Activated CD4-positive, alpha-beta memory T cell treated with anti-CD3 and anti-CD28 coated beads for 36 hours (primary cell): ENCODE measurements around the gene MEST. TPM values are rescaled to one million over a fixed set of nuclear protein-coding genes. Genes with fewer than 3 reads are reported as not detected.
"Not testable (repeated sequence)": the region's sequence is repeated elsewhere in the genome, so short reads cannot be mapped to it uniquely, and the experiment has no call there.

Experiments used
- CTCF ChIA-PET: fragments of 350-600 bp; sonication (Branson Sonifier 250); formaldehyde crosslinking; loops from one replicate; lab custom pipeline; 2021; ENCODE audit warnings: antibody characterized with exemption, inconsistent platforms; lab: Charles Lee
- POLR2A ChIA-PET: fragments of 350-600 bp; sonication (Branson Sonifier 250); formaldehyde crosslinking; loops from one replicate; lab custom pipeline; 2021; ENCODE audit warnings: antibody characterized with exemption; lab: Charles Lee
- DNase-seq: peaks from one replicate; pipeline ENCODE4 v3.0.0-alpha.2; 2020
- H3K27ac Mint-ChIP-seq: one replicate; pipeline ENCODE4 v1.8.0; 2021; ENCODE audit warnings: mixed read lengths
- H3K27me3 Mint-ChIP-seq: one replicate; pipeline ENCODE4 v1.8.0; 2021; ENCODE audit warnings: mixed read lengths
- H3K36me3 Mint-ChIP-seq: one replicate; pipeline ENCODE4 v1.8.0; 2021; ENCODE audit warnings: mixed read lengths
- H3K4me1 Mint-ChIP-seq: one replicate; pipeline ENCODE4 v1.8.0; 2021; ENCODE audit warnings: low read depth, mixed read lengths
- H3K4me3 Mint-ChIP-seq: one replicate; pipeline ENCODE4 v1.8.0; 2021; ENCODE audit warnings: mild to moderate bottlenecking, mixed read lengths
- H3K9me3 Mint-ChIP-seq: one replicate; pipeline ENCODE4 v1.8.0; 2021; ENCODE audit warnings: mixed read lengths
- intact Hi-C: fragments of 100-400 bp; cut with micrococcal nuclease; formaldehyde crosslinking; loops from one replicate; pipeline ENCODE4 v1.15.1; 2023
- total RNA-seq, 2 experiments: library from RNA; stranded (reverse); gene quantifications; one replicate each; pipeline ENCODE4 v1.2.3, GENCODE V29; 2021

MEST gene, protein sequence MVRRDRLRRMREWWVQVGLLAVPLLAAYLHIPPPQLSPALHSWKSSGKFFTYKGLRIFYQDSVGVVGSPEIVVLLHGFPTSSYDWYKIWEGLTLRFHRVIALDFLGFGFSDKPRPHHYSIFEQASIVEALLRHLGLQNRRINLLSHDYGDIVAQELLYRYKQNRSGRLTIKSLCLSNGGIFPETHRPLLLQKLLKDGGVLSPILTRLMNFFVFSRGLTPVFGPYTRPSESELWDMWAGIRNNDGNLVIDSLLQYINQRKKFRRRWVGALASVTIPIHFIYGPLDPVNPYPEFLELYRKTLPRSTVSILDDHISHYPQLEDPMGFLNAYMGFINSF
- 1 to 10 TPM in 1 of 2 experiments, under 1 TPM in 1; 0.83 to 1.0 TPM for total RNA-seq

DNA sequence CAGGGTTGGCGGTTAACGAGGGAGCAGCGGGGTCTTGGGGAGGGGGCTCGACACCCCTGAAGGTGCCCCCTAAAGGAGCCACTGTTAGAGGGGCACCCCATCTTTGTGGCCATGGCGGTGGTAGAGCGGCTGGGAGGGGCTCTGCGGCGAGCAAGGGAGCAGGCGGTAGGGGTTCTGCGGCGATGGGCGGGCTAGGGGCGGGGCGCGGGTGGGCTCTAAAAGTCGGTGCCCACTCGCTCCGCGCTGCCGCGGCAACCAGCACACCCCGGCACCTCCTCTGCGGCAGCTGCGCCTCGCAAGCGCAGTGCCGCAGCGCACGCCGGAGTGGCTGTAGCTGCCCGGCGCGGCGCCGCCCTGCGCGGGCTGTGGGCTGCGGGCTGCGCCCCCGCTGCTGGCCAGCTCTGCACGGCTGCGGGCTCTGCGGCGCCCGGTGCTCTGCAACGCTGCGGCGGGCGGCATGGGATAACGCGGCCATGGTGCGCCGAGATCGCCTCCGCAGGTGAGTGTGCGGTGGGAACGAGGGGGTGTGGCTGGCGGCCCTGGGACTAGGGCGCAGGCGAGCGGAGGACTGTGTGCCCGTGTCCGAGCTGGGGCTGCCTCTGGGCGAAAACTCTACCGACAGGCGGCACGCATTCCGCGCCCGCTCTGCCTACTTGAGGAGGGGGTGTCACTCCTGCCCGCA, at the start of gene MEST:
TSS of gene MEST (plus strand) at position 245 of the 682 bp plus-strand sequence. CDS start at position 474, 229 bp downstream.
- H3K4me3 Mint-ChIP-seq = peak within 1 kb of the TSS; percentile 59
- ChIA-PET CTCF (interaction anchor here (1.5 kb wide), 1 partner anchor 266 kb away, joined by 6 read pairs; no protein-coding TSS in a partner anchor), POLR2A (no interaction called here)
- H3K36me3 Mint-ChIP-seq = no peaks in the 10 kb centered on the region
- H3K27ac Mint-ChIP-seq = no peak within 1 kb of the TSS
- peaks cover 13% of the 10 kb centered on the region for H3K4me1 Mint-ChIP-seq
- intact Hi-C loops = loop anchor here (2.0 to 10.0 kb wide), 2 partner anchors 243 to 249 kb away; partner anchors contain the start of gene KLF14
- H3K27me3 Mint-ChIP-seq = peaks cover 44% of the 10 kb centered on the region
- no peaks in the 10 kb centered on the region for H3K9me3 Mint-ChIP-seq
- no peak for DNase-seq

DNA sequence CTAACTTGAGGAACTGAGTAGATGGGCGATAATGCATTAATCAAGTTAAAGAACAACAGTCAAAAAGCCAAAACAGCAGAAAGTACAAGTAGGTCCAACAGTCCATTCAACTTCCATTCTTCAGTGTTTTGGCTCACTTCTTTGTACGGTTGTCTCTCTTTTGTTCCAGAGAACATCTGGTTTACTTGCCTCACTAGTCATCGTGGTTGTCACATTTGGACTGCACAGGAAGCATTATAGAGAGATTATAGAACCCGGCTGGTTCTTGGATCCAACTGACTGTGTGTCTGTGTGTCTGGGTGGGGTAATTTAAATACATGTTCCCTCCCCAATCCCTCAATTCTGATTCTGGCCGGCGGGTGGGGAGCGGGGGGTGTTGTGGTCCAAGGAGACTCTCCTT, 49.3 kb upstream of the MEST start:
- H3K27ac Mint-ChIP-seq = no peak overlapping the region
- DNase-seq = no peak
- no peak overlapping the region for H3K4me3 Mint-ChIP-seq
- H3K36me3 Mint-ChIP-seq = peaks cover 2% of the 10 kb centered on the region
- H3K4me1 Mint-ChIP-seq = peaks cover 27% of the 10 kb centered on the region
- intact Hi-C loops = loop anchor here (5.0 kb wide), 1 partner anchor 165 kb away; no protein-coding TSS in a partner anchor
- H3K27me3 Mint-ChIP-seq = peaks cover 3% of the 10 kb centered on the region
- ChIA-PET CTCF (no interaction called here), POLR2A (no interaction called here)
- H3K9me3 Mint-ChIP-seq = no peaks in the 10 kb centered on the region

DNA sequence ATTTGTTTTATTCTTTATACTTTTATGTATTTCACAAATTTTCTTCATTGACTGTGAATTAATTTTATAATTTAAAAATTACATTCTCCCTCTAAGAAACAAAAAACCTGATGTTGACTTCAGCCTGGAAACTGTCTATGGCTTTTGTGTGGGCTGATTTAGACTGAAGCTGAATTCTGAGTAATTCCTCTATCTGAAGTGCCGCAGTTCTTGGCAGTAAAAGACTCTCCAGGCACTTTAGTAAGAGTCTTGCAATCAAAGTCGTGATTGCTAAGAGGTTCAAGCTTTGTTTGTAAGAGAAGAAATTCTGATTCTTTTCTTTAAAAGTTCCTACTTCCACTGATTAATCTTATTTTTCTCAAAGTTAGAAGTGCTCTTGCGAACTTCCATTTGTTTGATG, 47.7 kb upstream of the MEST start:
- peaks cover 4% of the 10 kb centered on the region for H3K36me3 Mint-ChIP-seq
- no peak overlapping the region for H3K4me3 Mint-ChIP-seq
- ChIA-PET CTCF (no interaction called here), POLR2A (no interaction called here)
- H3K4me1 Mint-ChIP-seq = peaks cover 27% of the 10 kb centered on the region
- peaks cover 3% of the 10 kb centered on the region for H3K27me3 Mint-ChIP-seq
- H3K27ac Mint-ChIP-seq = no peak overlapping the region
- H3K9me3 Mint-ChIP-seq = peaks cover 9% of the 10 kb centered on the region
- DNase-seq = no peak
- intact Hi-C loops = loop anchor here (5.0 kb wide), 1 partner anchor 167 kb away; no protein-coding TSS in a partner anchor

DNA sequence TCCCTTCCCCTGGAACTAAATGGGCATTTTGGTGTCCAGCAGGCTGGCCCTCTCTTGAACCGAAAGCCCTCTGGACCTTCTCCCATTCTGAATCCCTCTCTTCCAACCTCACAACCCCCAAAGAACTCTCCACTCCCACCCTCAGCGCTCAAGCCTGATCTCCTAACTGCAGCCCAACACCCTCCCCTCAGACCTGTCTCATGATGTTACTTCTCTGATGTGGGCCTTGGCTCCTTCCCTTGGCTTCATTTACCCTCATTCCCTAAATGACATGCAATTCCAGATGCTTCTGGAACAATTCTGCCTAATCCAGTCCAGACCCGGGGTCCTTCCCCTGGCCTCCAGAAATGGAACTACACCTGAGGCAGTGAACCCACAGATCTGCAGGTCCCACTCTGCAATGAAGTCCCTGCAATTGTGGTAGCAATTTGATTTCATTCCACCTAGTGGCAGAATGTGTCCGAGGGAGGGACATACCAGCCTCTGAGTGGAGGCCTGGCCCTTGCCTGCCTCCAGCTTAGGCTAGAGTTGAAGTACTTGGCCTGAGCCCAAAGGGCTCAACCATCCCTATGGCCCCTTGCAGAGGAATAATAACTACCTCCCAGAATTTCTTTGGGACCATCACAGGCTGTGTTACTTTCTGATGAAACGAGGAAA, 47.0 kb upstream of the MEST start:
- peaks cover 9% of the 10 kb centered on the region for H3K9me3 Mint-ChIP-seq
- H3K27ac Mint-ChIP-seq = no peak overlapping the region
- intact Hi-C loops = loop anchor here (5.0 kb wide), 1 partner anchor 168 kb away; no protein-coding TSS in a partner anchor
- peaks cover 3% of the 10 kb centered on the region for H3K27me3 Mint-ChIP-seq
- ChIA-PET CTCF (no interaction called here), POLR2A (no interaction called here)
- no peak for DNase-seq
- H3K4me1 Mint-ChIP-seq = peaks cover 22% of the 10 kb centered on the region
- peaks cover 4% of the 10 kb centered on the region for H3K36me3 Mint-ChIP-seq
- H3K4me3 Mint-ChIP-seq = no peak overlapping the region

DNA sequence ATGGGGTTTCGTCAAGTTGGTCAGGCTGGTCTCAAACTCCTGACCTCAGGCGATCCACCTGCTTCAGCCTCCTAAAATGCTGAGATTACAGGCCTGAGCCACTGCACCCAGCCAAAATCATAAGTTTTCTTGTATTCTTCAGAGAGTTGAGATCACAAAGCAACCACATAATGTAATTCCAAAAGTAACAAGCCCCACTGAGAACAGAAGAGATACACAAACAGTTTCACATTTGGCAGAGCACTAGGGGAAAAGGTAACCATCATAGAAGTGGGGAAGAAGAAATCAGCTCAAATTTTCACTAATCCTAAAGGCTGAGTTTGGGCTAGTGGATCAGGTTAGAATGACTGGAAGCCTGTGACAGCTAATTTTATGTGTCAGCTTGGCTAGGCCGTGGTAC, 45.6 kb upstream of the MEST start:
- CTCF ChIA-PET = no interaction called here
- peaks cover 14% of the 10 kb centered on the region for H3K4me1 Mint-ChIP-seq
- POLR2A ChIA-PET = no interaction called here
- H3K4me3 Mint-ChIP-seq = no peak overlapping the region
- peak; percentile 20 for DNase-seq
- peaks cover 2% of the 10 kb centered on the region for H3K36me3 Mint-ChIP-seq
- intact Hi-C loops = loop anchor here (1.0 kb wide), 1 partner anchor 195 kb away; no protein-coding TSS in a partner anchor
- H3K27me3 Mint-ChIP-seq = peaks cover 3% of the 10 kb centered on the region
- peaks cover 9% of the 10 kb centered on the region for H3K9me3 Mint-ChIP-seq
- peak overlapping the region; percentile 62 for H3K27ac Mint-ChIP-seq

DNA sequence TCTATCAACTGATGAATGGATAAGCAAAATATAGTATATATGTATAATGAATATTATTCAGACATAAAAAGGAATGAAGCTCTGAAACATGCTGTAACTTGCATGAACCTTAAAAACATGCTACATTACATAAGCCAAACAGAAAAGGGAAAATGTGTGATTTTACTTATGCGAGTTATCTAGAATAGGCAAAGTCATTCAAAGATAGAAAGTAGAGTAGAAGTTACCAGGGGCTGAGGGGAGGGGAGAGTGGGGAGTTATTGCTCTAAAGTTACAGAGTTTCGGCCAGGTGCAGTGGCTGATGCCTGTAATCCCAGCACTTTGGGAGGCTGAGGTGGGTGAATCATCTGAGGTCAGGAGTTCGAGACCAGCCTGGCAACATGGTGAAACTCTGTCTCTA, 40.5 kb upstream of the MEST start:
- H3K27me3 Mint-ChIP-seq, H3K36me3 Mint-ChIP-seq, intact Hi-C loops, H3K27ac Mint-ChIP-seq, POLR2A ChIA-PET, H3K4me3 Mint-ChIP-seq, H3K9me3 Mint-ChIP-seq, CTCF ChIA-PET: not testable (repeated sequence)
- H3K4me1 Mint-ChIP-seq = peaks cover 13% of the 10 kb centered on the region
- DNase-seq = peak; percentile 14

DNA sequence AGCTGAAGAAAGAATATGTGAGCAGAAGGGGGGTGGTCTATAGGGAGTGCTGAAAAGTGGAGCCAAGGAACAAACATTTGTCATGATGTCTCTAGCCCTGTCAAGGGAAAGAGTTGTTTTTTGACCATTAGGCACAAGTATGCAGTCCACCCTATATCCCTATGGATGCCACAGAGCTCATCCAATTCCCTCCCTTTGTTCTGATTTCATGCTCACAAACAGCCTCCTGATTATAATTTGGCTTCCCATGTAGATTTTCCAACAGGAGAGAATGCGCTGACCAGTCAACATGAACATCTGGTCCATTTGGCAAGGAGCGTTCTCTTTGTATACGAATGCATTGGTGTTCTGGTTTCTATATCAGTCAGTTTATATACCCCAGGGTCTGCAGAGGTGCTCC, 38.9 kb upstream of the MEST start:
- POLR2A ChIA-PET = interaction anchor here (0.7 kb wide), 1 partner anchor 13 kb away, joined by 4 read pairs; the partner anchor contains the start of gene CEP41
- Mint-ChIP-seq H3K4me3 (no peak overlapping the region), H3K36me3 (peaks cover 2% of the 10 kb centered on the region), H3K27me3 (no peaks in the 10 kb centered on the region), H3K9me3 (peaks cover 7% of the 10 kb centered on the region), H3K4me1 (peaks cover 7% of the 10 kb centered on the region), H3K27ac (no peak overlapping the region)
- intact Hi-C loops = no loop called here
- CTCF ChIA-PET = no interaction called here
- DNase-seq = no peak

DNA sequence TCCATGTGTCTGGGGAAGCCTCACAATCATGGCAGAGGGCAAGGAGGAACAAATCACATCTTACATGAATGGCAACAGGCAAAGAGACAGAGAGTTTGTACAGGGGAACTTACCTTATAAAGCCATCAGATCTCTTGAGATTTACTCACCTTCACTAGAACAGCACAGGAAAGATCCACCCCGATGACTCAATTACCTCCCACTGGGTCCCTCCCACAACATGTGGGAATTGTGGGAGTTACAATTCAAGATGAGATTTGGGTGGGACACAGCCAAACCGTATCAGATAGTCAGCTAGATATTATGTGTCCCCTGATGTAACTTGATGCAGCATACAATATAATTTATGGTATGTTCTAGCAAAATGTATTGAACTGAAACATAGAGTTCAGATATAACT, 36.9 kb upstream of the MEST start:
- peaks cover 12% of the 10 kb centered on the region for H3K4me1 Mint-ChIP-seq
- ChIA-PET POLR2A (no interaction called here), CTCF (no interaction called here)
- no peak for DNase-seq
- H3K9me3 Mint-ChIP-seq = peaks cover 10% of the 10 kb centered on the region
- peaks cover 6% of the 10 kb centered on the region for H3K36me3 Mint-ChIP-seq
- H3K4me3 Mint-ChIP-seq = no peak overlapping the region
- no peak overlapping the region for H3K27ac Mint-ChIP-seq
- no peaks in the 10 kb centered on the region for H3K27me3 Mint-ChIP-seq
- intact Hi-C loops = no loop called here

DNA sequence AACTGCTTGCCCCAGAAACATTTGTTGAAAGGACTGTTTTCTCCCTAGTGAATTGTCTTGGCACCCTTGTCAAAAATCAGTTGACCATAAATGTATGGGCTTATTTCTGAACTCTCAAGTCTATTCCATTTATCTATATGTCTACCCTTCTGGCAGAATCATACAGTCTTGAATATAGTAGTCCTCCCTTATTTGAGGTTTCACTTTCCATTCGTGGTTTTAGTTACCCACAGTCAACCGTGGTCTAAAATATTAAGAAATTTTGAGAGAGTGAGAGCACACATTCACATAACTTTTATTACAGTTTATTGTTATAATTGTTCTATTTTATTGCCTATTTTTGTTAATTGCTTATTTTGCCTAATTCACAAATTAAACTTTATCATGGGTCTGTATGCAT, 33.6 kb upstream of the MEST start:
- Mint-ChIP-seq H3K36me3 (peaks cover 6% of the 10 kb centered on the region), H3K27ac (no peak overlapping the region), H3K27me3 (no peaks in the 10 kb centered on the region), H3K9me3 (peaks cover 11% of the 10 kb centered on the region), H3K4me1 (peaks cover 12% of the 10 kb centered on the region), H3K4me3 (no peak overlapping the region)
- CTCF ChIA-PET = no interaction called here
- POLR2A ChIA-PET = no interaction called here
- intact Hi-C loops = no loop called here
- no peak for DNase-seq

DNA sequence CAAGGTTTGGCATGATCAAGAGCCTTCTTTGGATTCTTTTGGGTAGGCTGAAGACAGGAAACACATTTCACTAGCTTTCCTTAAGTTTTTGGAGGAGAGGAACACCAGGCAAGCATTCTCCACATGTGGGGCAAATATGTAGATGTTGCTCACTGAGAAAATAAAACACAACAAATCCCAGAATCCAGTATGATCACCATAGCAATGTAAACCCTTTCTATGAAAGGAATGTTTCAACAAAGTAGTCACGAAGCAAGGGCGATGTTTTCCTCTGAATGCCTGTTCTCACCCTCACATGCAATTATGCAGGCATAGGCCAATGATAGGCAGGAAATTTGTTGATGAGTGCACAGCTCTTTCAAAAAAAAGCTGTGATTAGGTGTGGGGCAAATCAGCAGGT, 30.6 kb upstream of the MEST start:
- POLR2A ChIA-PET = no interaction called here
- DNase-seq = no peak
- intact Hi-C loops = no loop called here
- CTCF ChIA-PET = interaction anchor here (0.9 kb wide), 1 partner anchor 24 kb away, joined by 3 read pairs; no protein-coding TSS in a partner anchor
- peaks cover 11% of the 10 kb centered on the region for H3K9me3 Mint-ChIP-seq
- H3K4me3 Mint-ChIP-seq = no peak overlapping the region
- no peaks in the 10 kb centered on the region for H3K27me3 Mint-ChIP-seq
- peaks cover 6% of the 10 kb centered on the region for H3K36me3 Mint-ChIP-seq
- H3K4me1 Mint-ChIP-seq = peaks cover 5% of the 10 kb centered on the region
- no peak overlapping the region for H3K27ac Mint-ChIP-seq

DNA sequence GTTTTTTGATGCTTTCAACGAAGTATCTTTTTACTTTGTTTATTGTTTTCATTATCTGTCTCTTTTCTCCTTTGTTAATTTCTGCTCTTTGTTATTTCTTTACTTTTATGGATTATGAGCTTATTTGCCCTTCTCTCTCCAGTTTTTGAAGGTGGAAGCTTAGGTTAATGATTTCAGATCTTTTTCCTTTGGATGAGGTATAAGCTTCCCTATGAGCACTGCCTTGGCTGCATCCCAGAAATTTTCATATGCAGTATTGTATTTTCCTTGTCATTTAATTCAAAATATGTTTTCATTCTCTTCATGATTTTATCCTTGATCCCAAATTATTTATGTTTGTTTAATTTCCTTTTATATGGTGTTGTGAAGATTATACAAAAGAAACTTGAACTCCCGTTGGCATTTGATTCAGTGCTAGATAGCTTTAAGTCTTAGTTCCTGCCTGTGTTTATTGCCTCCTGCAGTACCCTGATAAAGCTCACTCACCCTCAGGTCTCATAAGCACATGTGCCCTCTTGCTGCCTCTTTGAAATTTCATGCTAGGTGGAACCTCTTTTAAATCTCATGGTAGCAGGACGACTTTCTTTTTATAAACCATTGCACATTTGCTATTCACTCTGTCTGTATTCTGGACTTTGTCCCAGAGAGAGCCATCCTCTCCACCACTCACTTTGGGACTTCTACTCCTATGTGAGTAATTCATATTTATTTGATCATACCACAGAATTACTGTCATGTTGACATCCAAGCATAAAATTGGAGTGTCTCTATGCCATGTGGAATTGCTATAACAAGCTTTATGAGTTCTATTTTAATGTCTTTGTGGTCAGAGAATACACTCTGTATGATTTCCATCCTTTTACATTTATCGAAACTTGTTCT, 28.1 kb upstream of the MEST start:
- ChIA-PET CTCF (interaction anchor here (0.5 to 0.7 kb wide), 3 partner anchors 20 to 218 kb away, joined by 3 to 4 read pairs (median 3); no protein-coding TSS in a partner anchor), POLR2A (no interaction called here)
- intact Hi-C loops = no loop called here
- DNase-seq = no peak
- Mint-ChIP-seq H3K4me3 (no peak overlapping the region), H3K4me1 (no peaks in the 10 kb centered on the region), H3K9me3 (peaks cover 11% of the 10 kb centered on the region), H3K27ac (no peak overlapping the region), H3K27me3 (peaks cover 3% of the 10 kb centered on the region), H3K36me3 (peaks cover 6% of the 10 kb centered on the region)
